Measurements from ENCODE around the gene SPAG9. TPM values are rescaled to one million over a fixed set of nuclear protein-coding genes. Genes with fewer than 3 reads are reported as not detected.
A peak's percentile ranks its signal among the peaks of the same experiment; 100 is the strongest.

The SPAG9 gene
- polyA plus RNA-seq, 1 experiment, result 18.7 TPM

DNA sequence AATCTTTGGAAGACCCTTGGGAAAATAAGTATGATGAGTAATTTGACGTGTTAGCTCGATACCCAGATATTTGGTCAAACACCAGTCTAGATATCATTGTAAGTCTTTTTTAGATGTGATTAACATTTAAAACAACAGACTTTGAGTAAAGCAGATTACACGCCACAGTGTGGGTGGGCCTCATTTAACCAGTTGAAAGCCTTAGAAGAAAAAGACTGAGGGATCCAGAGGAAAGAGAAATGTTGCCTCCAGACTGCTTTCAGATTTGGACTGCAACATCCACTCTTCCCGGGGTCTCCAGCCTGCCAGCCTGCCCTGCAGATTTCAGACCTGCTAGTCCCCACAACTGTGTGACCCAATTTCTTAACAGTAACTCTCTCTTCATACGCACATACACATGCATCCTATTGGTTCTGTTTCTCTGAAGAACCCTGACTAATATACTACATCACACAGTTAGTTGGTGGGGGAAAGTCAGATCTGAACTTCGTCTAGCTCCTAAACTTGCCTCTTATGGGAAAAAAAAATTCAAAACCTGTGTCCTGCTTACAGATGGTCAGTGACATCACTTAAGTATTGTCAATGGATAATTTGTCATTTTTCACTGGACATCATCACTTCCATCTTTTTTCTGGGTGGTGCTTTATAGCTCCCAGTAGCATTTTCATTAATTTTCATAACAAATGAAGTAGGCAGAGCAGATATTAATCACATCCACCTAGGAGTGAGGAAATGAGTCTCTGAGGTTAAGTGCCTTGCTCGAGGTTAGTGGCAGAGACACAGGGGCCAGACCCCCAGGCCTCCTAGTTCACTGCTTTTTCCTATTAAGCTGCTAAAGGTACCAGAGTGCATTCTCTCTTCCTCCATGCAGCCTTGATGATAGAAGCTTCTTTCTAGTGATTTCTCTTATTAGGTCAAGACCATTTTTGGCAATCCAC lies 146.8 kb downstream of the SPAG9 start:
- no peak for DNase-seq (ENCODE audit: low read depth)
- CTCF ChIA-PET, result interaction anchor here (0.5 to 1.0 kb wide), 3 partner anchors 122 to 160 kb away, joined by 3 to 4 read pairs (median 3); no protein-coding TSS in a partner anchor
- POLR2A ChIA-PET, result no interaction called here
- TF ChIP-seq, protein P1, sequence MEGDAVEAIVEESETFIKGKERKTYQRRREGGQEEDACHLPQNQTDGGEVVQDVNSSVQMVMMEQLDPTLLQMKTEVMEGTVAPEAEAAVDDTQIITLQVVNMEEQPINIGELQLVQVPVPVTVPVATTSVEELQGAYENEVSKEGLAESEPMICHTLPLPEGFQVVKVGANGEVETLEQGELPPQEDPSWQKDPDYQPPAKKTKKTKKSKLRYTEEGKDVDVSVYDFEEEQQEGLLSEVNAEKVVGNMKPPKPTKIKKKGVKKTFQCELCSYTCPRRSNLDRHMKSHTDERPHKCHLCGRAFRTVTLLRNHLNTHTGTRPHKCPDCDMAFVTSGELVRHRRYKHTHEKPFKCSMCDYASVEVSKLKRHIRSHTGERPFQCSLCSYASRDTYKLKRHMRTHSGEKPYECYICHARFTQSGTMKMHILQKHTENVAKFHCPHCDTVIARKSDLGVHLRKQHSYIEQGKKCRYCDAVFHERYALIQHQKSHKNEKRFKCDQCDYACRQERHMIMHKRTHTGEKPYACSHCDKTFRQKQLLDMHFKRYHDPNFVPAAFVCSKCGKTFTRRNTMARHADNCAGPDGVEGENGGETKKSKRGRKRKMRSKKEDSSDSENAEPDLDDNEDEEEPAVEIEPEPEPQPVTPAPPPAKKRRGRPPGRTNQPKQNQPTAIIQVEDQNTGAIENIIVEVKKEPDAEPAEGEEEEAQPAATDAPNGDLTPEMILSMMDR (IDR thresholded peaks at IDR 0.05; ENCODE audit: insufficient read depth, low read depth, low read length), result no peak
- no peak overlapping the region for H3K4me3 ChIP-seq (ENCODE audit: low read depth, low read length)
- no peaks in the 10 kb centered on the region for H3K27me3 ChIP-seq (ENCODE audit: control insufficient read depth, insufficient read depth, low read length)
- peaks cover 16% of the 10 kb centered on the region for H3K36me3 ChIP-seq (ENCODE audit: control insufficient read depth, insufficient read depth, low read length)

DNA sequence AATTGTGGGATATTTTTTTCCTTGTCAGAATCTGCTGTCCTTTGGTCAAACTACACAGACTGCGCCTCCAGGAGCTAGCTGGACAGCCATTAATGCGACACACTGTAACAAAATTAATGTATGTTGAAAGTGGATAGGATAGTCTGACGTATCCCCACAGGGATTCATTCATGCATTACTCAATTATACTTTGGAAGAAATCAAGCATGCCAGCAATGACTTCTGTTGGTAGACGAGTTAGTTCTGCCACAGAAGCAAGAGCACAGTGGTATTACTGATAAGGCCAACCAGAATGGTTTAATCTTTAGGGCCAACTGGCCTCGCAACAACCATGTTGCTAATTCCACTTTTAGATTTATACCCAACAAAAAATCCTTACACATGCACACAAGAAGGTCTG lies 148.1 kb downstream of the SPAG9 start:
- CTCF ChIA-PET, result no interaction called here
- POLR2A ChIA-PET, result no interaction called here
- TF ChIP-seq, protein P1 (IDR thresholded peaks at IDR 0.05; ENCODE audit: insufficient read depth, low read depth, low read length), result no peak

DNA sequence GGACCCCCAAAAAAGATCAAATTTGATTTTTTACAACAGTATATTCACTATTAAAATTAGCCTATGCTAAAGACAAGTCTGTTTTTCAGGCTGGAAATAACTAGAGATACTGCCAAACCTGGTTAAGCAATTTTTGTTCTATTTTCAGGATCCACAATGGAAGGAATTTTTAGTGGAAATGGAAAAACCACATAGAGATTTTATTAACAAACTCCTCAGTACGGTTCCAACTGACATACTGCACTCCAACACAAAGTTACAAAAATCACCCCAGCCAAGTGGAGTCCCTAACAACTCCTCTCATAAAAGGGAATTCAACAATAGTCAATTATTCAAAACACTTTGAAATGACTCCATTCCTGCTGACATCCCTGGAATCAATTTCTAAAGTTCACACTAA lies 152.9 kb downstream of the SPAG9 start:
- DNase-seq (ENCODE audit: low read depth), result peak; percentile 50
- Histone ChIP-seq H3K27me3 (ENCODE audit: control insufficient read depth, insufficient read depth, low read length) (no peaks in the 10 kb centered on the region), H3K36me3 (ENCODE audit: control insufficient read depth, insufficient read depth, low read length) (peaks cover 7% of the 10 kb centered on the region), H3K4me3 (ENCODE audit: low read depth, low read length) (no peak overlapping the region)
- POLR2A ChIA-PET, result no interaction called here
- CTCF ChIA-PET, result interaction anchor here (1.4 kb wide), 1 partner anchor 104 kb away, joined by 3 read pairs; no protein-coding TSS in a partner anchor
- TF ChIP-seq, protein P1 (IDR thresholded peaks at IDR 0.05; ENCODE audit: insufficient read depth, low read depth, low read length), result no peak

More for the DNA sequence above, 148.1 kb downstream of the SPAG9 start:
- DNase-seq (ENCODE audit: low read depth), result no peak
- no peaks in the 10 kb centered on the region for H3K27me3 ChIP-seq (ENCODE audit: control insufficient read depth, insufficient read depth, low read length)
- peaks cover 13% of the 10 kb centered on the region for H3K36me3 ChIP-seq (ENCODE audit: control insufficient read depth, insufficient read depth, low read length)
- H3K4me3 ChIP-seq (ENCODE audit: low read depth, low read length), result no peak overlapping the region

DNA sequence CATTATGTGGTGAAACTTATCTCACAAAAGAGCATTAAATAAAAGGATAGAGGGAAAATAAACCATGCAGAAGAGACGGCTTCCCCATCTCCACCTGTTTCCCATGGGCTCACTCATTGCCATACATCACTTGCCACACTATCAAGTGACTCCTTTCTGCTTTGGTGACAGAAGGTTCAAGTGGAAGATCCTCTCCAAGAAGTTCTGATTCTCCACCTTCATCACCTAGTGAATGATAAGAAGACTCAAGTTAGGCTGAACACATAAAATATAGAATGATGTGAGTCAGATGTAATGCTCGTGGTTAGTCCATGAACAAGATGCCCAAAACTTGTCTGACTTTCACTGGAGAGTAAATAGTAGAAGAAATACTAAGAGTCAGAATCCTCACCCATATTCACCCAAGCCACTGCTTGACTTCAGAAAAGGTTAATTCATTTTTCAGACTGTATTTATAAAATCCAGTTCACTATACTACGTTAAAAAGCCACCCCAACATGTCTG lies 154.5 kb downstream of the SPAG9 start:
- Histone ChIP-seq H3K36me3 (ENCODE audit: control insufficient read depth, insufficient read depth, low read length) (peaks cover 7% of the 10 kb centered on the region), H3K27me3 (ENCODE audit: control insufficient read depth, insufficient read depth, low read length) (no peaks in the 10 kb centered on the region), H3K4me3 (ENCODE audit: low read depth, low read length) (no peak overlapping the region)
- CTCF ChIA-PET, result interaction anchor here (0.5 to 5.8 kb wide), 4 partner anchors 10 to 521 kb away, joined by 3 to 37 read pairs (median 7); no protein-coding TSS in a partner anchor
- no peak for DNase-seq (ENCODE audit: low read depth)
- TF ChIP-seq, protein P1 (IDR thresholded peaks at IDR 0.05; ENCODE audit: insufficient read depth, low read depth, low read length), result no peak
- POLR2A ChIA-PET, result no interaction called here

DNA sequence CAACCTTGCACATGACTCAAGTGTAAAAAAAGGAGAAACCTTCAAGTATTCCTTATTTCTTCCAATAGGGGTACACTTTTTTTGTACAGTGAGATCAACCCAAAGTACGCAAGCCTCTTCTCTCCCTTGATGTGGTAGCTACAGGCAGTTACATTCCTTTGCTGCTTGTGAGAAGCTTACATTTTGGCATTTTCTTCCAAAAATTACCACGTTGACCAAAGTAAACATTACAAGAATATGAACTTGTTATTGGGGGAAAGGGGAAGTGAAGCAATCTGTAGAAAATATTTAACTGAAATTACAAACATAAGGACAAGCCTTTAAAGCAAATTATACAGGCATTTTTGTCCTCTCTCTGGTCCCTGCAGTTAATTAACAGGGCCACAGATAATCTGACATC lies 157.5 kb downstream of the SPAG9 start:
- Histone ChIP-seq H3K27me3 (ENCODE audit: control insufficient read depth, insufficient read depth, low read length) (no peaks in the 10 kb centered on the region), H3K4me3 (ENCODE audit: low read depth, low read length) (no peak overlapping the region), H3K36me3 (ENCODE audit: control insufficient read depth, insufficient read depth, low read length) (no peaks in the 10 kb centered on the region)
- no peak for DNase-seq (ENCODE audit: low read depth)
- ChIA-PET CTCF (interaction anchor here (0.9 to 5.8 kb wide), 2 partner anchors 10 to 111 kb away, joined by 3 to 37 read pairs; no protein-coding TSS in a partner anchor), POLR2A (interaction anchor here (0.6 kb wide), 1 partner anchor 97 kb away, joined by 3 read pairs; the partner anchor contains the start of gene TOB1)
- TF ChIP-seq, protein P1 (IDR thresholded peaks at IDR 0.05; ENCODE audit: insufficient read depth, low read depth, low read length), result no peak
